ENCODE measurements around the gene NBPF1. TPM values are rescaled to one million over a fixed set of nuclear protein-coding genes. Genes with fewer than 3 reads are reported as not detected.
"Not testable (repeated sequence)": the region's sequence is repeated elsewhere in the genome, so short reads cannot be mapped to it uniquely, and the experiment has no call there.

NBPF1 gene
- total and polyA plus RNA-seq, 4 donors = 7.9 to 55.0 (median 12.6) TPM

DNA sequence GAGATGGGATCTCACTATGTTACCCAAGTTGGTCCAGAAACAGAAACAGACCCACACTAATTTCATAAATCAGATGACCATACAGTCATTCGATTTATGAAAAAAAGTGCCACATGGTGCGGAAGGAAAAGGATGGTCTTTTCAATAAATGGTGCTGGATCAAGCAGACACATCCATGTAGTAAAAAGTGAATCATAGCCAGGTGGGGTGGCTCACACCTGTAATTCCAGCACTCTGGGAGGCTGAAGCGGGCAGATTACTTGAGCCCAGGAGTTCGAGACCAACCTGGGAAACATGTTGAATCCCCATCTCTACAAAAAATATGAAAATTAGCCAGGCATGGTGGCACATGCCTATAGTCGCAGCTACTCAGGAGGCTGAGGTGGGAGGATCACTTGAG is 2.8 kb downstream of the NBPF1 start:
- not testable (repeated sequence) for H3K4me1 ChIP-seq (ENCODE audit: control insufficient read depth in 1 of 2, insufficient read depth in 2 of 2, low read length in 2 of 2); DNase-seq
- WGBS, 2 donors = 94 to 95% methylated on average over 5 of the region's 5 CpGs

DNA sequence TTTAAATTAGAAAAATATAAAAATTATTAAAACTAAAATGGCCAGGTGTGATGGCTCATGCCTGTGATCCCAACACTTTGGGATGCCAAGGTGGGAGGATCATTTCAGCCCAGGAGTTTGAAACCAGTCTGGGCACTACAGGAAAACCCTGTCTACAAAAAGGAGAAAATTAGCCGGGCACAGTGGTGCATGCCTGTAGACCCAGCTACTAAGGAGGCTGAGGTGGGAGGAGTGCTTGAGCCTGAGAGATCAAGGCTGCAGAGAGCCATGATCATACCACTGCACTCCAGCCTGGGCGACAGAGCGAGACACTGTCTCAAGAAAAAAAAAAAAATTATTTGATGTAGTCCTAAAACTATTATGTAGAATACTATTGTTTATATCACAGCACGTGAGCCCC is 3.6 kb downstream of the NBPF1 start:
- not testable (repeated sequence) for H3K4me3 ChIP-seq (ENCODE audit: low read length in 2 of 2); ATAC-seq (ENCODE audit: low FRiP score); H3K9me3 ChIP-seq (ENCODE audit: control insufficient read depth, low read length); H3K27ac ChIP-seq (ENCODE audit: low read depth in 1 of 2, low read length in 2 of 2); DNase-seq; H3K27me3 ChIP-seq (ENCODE audit: control insufficient read depth in 1 of 2, insufficient read depth in 2 of 2, low read length in 1 of 2); H3K36me3 ChIP-seq (ENCODE audit: control insufficient read depth in 1 of 2, insufficient read depth in 2 of 2, low read length in 1 of 2); H3K4me1 ChIP-seq (ENCODE audit: control insufficient read depth in 1 of 2, insufficient read depth in 2 of 2, low read length in 2 of 2)
- intact Hi-C loops (cut with DNase I) = loop anchor here in 1 of 2 donors (10.0 kb wide), 1 partner anchor 315 kb away; the partner anchor contains the start of gene CROCC
- 81 to 85% methylated on average over 4 of the region's 4 CpGs for WGBS, 2 donors

More for the DNA sequence above, 2.8 kb downstream of the NBPF1 start:
- H3K9me3 ChIP-seq (ENCODE audit: control insufficient read depth, low read length); ATAC-seq (ENCODE audit: low FRiP score); H3K27me3 ChIP-seq (ENCODE audit: control insufficient read depth in 1 of 2, insufficient read depth in 2 of 2, low read length in 1 of 2); H3K4me3 ChIP-seq (ENCODE audit: low read length in 2 of 2); H3K27ac ChIP-seq (ENCODE audit: low read depth in 1 of 2, low read length in 2 of 2); H3K36me3 ChIP-seq (ENCODE audit: control insufficient read depth in 1 of 2, insufficient read depth in 2 of 2, low read length in 1 of 2): not testable (repeated sequence)
- intact Hi-C loops (cut with DNase I) = loop anchor here in 1 of 2 donors (10.0 kb wide), 1 partner anchor 314 kb away; the partner anchor contains the start of gene CROCC

DNA sequence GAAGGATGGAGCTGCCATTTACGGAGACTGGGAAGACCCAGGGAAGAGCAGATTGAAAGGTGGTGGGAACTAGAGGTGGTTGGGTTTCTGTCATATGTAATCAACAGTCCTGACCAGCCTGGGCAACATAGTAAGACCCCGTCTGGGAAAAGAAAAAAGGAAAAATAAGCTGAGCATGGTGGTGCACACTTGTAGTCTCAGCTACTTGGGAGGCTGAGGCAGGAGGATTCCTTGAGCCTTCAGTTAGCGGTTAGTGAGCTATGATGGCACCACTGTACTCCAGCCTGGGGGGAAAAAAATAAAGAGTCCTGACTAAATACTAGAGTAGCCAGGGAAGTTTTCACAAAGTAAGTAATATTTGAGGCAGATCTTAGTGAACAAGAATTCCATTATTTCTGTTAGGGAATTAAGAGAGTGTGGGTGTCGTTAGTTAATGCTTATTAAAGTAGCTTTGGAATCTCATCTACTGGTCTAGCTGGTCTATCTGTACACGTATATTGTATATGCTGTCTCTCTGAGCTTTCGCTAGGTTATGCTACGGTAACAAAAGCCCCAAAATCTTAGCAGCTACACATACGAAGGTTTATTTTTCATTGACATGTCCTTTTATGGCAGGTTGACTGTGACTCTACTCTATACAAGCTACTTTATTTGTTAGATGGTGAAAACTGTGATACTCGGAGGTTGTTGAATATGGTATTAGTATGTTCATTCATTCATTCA is 4.4 kb downstream of the NBPF1 start:
- no peak overlapping the region for H3K27ac ChIP-seq (ENCODE audit: low read depth in 1 of 2, low read length in 2 of 2)
- intact Hi-C loops (cut with DNase I) = no loop called here
- DNase-seq = no peak
- peaks cover 0 to 5% of the 10 kb centered on the region in 2 donors for H3K36me3 ChIP-seq (ENCODE audit: control insufficient read depth in 1 of 2, insufficient read depth in 2 of 2, low read length in 1 of 2)
- no peak for ATAC-seq (ENCODE audit: low FRiP score)
- H3K9me3 ChIP-seq (ENCODE audit: control insufficient read depth, low read length) = no peaks in the 10 kb centered on the region
- H3K4me1 ChIP-seq (ENCODE audit: control insufficient read depth in 1 of 2, insufficient read depth in 2 of 2, low read length in 2 of 2) = no peaks in the 10 kb centered on the region
- H3K27me3 ChIP-seq (ENCODE audit: control insufficient read depth in 1 of 2, insufficient read depth in 2 of 2, low read length in 1 of 2) = no peaks in the 10 kb centered on the region
- H3K4me3 ChIP-seq (ENCODE audit: low read length in 2 of 2) = no peak overlapping the region
- 92 to 94% methylated on average over 9 of the region's 9 CpGs for WGBS, 2 donors

DNA sequence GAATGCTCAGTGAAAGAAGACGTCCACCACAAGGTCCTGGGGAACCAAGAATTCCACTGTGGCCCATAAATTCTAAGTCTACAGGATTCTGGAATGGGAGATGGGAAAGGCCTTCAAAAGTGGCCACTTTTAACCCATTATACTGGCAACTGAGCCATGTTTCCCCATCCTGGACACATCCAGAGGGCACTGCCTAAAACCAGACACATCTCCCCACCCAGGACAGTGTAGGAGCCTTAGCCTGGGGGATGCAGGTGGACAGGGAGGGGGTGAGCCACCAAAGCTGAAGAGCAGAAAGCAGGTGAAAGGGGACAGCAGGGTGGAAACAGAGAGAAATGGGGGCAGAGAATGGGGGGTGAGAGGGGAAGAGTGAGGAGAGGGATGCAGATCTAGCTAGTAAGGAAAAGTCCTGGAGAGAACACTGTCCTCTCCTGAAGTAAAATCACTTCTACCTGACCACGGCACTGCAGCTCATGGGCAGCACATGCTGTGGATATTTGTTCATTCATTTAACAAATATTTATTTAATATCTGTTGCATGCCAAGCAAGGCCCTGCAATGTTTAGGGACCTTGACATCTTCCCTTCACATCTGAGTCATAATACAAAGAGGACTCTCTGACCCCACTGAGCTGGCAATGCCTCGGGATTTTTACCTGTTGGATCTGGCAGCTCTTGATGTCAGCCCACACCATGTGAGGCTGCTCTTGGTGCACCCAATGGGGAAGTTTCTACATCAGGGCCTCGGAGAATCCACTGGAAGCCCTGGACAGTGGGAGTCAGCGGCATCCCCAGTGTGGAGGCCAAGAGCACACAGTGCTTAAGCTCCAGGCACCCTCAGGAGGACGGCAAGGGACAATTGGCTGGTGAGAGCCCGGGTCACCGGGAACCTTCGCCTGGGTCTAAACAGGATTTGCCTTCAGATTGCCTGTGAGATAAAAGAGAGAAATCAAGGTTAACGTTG is 5.2 kb downstream of the NBPF1 start:
- H3K27ac ChIP-seq (ENCODE audit: low read depth in 1 of 2, low read length in 2 of 2); H3K4me3 ChIP-seq (ENCODE audit: low read length in 2 of 2); H3K27me3 ChIP-seq (ENCODE audit: control insufficient read depth in 1 of 2, insufficient read depth in 2 of 2, low read length in 1 of 2); intact Hi-C loops (cut with DNase I); H3K9me3 ChIP-seq (ENCODE audit: control insufficient read depth, low read length); ATAC-seq (ENCODE audit: low FRiP score); H3K4me1 ChIP-seq (ENCODE audit: control insufficient read depth in 1 of 2, insufficient read depth in 2 of 2, low read length in 2 of 2); H3K36me3 ChIP-seq (ENCODE audit: control insufficient read depth in 1 of 2, insufficient read depth in 2 of 2, low read length in 1 of 2): not testable (repeated sequence)
- WGBS, 2 donors = 89 to 93% methylated on average over 10 of the region's 10 CpGs
- DNase-seq = peak; percentile 48 to 79

DNA sequence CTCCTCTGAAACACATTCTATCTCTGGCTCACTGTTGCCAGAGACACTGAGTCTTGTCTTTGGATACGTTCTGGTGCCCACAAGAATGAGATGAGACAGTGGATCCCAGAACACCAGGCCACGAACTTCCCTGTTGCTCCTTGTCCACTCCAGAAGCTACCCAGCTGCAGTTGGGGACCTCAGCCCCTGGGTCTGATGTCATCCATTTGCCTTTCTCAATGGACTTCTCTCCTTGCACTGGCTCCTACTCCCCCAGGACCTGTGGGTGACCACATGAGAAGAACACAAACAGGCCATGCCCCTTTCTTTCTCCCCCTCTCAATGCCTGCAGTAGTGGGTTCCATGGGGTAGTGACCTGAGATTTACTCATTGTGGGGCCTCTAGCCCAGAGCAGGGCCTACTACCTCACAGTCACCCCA is 5.9 kb downstream of the NBPF1 start:
- Histone ChIP-seq H3K4me1 (ENCODE audit: control insufficient read depth in 1 of 2, insufficient read depth in 2 of 2, low read length in 2 of 2) (no peaks in the 10 kb centered on the region), H3K27me3 (ENCODE audit: control insufficient read depth in 1 of 2, insufficient read depth in 2 of 2, low read length in 1 of 2) (no peaks in the 10 kb centered on the region), H3K9me3 (ENCODE audit: control insufficient read depth, low read length) (no peaks in the 10 kb centered on the region), H3K4me3 (ENCODE audit: low read length in 2 of 2) (no peak overlapping the region), H3K27ac (ENCODE audit: low read depth in 1 of 2, low read length in 2 of 2) (no peak overlapping the region), H3K36me3 (ENCODE audit: control insufficient read depth in 1 of 2, insufficient read depth in 2 of 2, low read length in 1 of 2) (peaks cover 0 to 5% of the 10 kb centered on the region in 2 donors)
- intact Hi-C loops (cut with DNase I) = no loop called here
- 91 to 93% methylated on average over 2 of the region's 2 CpGs for WGBS, 2 donors
- ATAC-seq (ENCODE audit: low FRiP score) = no peak
- DNase-seq = peak; percentile 34 to 74

DNA sequence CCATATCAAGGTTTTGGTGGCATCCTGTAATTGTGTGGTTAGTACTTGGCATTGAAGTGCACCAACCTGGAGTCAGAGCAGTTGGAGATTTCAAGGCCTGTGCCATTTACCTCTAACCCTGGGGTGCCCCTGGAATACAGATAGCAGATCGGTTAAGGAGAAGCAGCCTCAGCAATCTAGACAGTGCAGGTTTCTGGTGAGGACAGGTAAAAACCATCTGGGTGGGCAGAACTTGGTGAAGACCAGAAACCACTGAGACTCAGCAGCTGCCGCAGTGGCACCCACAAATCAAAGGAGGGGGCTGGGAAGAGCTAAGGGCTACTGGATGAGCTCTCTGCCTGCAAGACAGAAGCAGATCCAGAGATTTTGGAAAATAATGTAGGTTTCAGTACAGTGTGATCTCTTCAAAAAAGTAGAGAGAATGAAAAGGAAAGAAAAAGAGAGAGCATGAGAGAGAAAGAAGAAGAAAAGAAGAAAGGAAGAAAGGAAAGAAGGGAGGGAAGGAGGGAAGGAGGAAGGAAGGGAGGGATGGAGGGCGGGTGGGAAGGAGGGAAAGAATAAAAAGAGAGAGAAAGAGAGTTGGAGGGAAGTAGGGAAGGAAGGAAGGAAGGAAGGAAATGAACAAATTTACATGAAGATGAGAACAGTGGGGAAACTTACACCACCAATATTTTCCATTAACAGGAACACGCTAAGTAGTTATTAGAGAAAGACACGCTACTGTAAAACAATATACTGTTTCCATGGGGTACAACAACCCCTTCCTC is 6.5 kb downstream of the NBPF1 start:
- DNase-seq = not testable (repeated sequence)
- peak; percentile 47 for ATAC-seq (ENCODE audit: low FRiP score)
- 90 to 94% methylated on average over 5 of the region's 5 CpGs for WGBS, 2 donors

DNA sequence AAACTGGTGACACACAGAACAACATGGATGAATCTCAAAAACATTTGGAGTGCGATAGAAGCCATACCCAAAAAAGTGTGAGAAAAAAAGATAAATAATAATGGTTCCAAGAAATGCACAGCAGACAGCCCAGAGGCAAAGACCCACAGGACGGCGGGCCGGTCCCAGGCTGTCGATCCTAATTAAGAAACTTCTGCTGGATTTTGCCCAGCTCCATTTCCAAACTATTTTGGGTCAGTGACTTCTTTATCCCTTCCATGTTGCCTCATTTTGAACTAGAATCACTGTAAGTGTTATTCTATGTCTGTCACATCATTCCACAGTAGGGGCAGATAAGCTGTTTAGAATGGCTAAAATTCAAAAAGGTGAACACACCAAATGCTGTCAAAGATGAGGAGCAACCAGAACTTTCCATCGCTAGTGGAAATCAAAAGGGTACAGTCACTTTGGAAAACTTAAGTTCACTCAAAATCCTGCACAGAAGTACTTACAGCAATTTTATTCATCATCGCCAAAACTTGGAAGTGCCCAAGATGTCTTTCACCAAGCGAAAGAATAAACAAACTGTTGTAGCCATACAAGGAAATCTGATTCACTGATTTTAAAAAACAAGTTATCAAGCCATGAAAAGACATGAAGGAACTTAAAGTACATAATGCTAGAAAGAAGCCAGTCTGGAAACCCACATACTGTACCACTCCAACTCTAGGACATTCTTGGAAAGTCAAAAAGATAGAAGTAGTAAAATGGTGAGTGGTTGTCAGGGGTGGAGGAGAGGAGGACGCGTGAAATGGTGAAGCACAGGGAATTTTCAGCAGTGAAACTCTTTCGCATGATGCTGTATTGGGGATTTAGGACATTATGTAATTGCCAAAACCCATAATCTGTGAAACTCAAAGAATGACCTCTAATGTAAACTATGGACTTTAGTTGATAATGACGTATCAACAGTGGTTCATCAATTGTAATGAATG is 7.5 kb downstream of the NBPF1 start:
- WGBS, 2 donors = 55 to 61% methylated on average over 12 of the region's 12 CpGs
- Histone ChIP-seq H3K4me3 (ENCODE audit: low read length in 2 of 2) (no peak overlapping the region), H3K27me3 (ENCODE audit: control insufficient read depth in 1 of 2, insufficient read depth in 2 of 2, low read length in 1 of 2) (no peaks in the 10 kb centered on the region), H3K9me3 (ENCODE audit: control insufficient read depth, low read length) (no peaks in the 10 kb centered on the region), H3K36me3 (ENCODE audit: control insufficient read depth in 1 of 2, insufficient read depth in 2 of 2, low read length in 1 of 2) (peaks cover 0 to 5% of the 10 kb centered on the region in 2 donors), H3K4me1 (ENCODE audit: control insufficient read depth in 1 of 2, insufficient read depth in 2 of 2, low read length in 2 of 2) (no peaks in the 10 kb centered on the region), H3K27ac (ENCODE audit: low read depth in 1 of 2, low read length in 2 of 2) (no peak overlapping the region)
- no peak for ATAC-seq (ENCODE audit: low FRiP score)
- DNase-seq = peak; percentile 42 to 76
- intact Hi-C loops (cut with DNase I) = no loop called here

More for the DNA sequence above, 6.5 kb downstream of the NBPF1 start:
- H3K36me3 ChIP-seq (ENCODE audit: control insufficient read depth in 1 of 2, insufficient read depth in 2 of 2, low read length in 1 of 2); H3K9me3 ChIP-seq (ENCODE audit: control insufficient read depth, low read length); H3K27ac ChIP-seq (ENCODE audit: low read depth in 1 of 2, low read length in 2 of 2); H3K27me3 ChIP-seq (ENCODE audit: control insufficient read depth in 1 of 2, insufficient read depth in 2 of 2, low read length in 1 of 2); intact Hi-C loops (cut with DNase I); H3K4me1 ChIP-seq (ENCODE audit: control insufficient read depth in 1 of 2, insufficient read depth in 2 of 2, low read length in 2 of 2); H3K4me3 ChIP-seq (ENCODE audit: low read length in 2 of 2): not testable (repeated sequence)

Data from aorta (tissue), 5 donors.